MM.1S (cell line): ENCODE measurements around the gene BCOR.

Experiments used
- EZH2 ChIP-seq: fragments of 300-600 bp; sonication (generic); optimal IDR thresholded peaks from 2 replicates; pipeline ENCODE3; 2017; ENCODE audit warnings: low read depth, mild to moderate bottlenecking, antibody characterized with exemption, low read length, mixed read lengths
- EZH2phosphoT487 ChIP-seq: fragments of 300-600 bp; sonication (generic); IDR thresholded peaks from 2 replicates; pipeline ENCODE4 v1.6.1; 2018; ENCODE audit warnings: antibody characterized with exemption, low read length
- TF ChIP-seq, protein P1 (sequence below): fragments of 300-600 bp; sonication (generic); IDR thresholded peaks from 2 replicates; pipeline ENCODE4 v1.5.1; 2016; ENCODE audit warnings: antibody characterized with exemption, low read length, mixed read lengths

DNA sequence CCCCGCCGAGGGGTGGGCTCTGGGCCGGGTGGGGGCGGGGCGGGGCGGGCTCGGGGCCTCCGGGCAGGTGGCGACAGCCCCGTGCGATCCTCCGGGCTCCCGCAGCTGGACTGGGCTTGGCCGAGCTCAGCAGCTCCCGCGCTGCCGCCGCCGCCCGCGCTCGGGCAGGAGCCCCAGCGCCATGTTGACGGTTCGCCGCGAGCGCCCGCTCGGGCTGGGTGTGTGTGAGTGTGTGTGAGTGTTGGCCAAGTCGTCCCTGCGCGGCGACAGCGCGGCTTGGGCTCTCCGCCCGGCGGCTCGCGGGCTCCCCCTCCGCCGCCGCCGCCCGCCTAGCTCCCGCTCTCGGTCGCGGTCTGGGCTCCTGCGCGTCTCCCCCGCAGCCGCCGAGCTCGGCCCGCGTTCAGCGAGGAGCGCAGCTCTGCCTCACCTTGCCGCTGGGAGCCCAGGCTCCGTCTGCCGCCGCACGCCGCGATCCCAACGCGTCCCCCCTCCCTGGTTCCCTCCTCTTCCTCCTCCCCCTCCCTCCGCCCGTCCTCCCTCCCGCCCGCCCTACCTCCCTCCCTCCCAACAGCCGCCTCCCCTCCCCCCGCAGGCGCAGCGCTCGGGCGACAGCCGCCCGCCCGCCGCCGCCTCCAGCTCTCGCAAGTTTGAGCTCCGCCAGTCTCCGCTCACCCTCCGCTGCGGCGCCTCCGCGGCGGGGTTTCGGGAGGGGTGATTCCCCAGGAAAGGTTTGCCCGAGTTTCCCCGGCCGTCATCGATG, at the start of gene BCOR:
- TF ChIP-seq, protein P1, sequence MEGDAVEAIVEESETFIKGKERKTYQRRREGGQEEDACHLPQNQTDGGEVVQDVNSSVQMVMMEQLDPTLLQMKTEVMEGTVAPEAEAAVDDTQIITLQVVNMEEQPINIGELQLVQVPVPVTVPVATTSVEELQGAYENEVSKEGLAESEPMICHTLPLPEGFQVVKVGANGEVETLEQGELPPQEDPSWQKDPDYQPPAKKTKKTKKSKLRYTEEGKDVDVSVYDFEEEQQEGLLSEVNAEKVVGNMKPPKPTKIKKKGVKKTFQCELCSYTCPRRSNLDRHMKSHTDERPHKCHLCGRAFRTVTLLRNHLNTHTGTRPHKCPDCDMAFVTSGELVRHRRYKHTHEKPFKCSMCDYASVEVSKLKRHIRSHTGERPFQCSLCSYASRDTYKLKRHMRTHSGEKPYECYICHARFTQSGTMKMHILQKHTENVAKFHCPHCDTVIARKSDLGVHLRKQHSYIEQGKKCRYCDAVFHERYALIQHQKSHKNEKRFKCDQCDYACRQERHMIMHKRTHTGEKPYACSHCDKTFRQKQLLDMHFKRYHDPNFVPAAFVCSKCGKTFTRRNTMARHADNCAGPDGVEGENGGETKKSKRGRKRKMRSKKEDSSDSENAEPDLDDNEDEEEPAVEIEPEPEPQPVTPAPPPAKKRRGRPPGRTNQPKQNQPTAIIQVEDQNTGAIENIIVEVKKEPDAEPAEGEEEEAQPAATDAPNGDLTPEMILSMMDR = no peak
- TF ChIP-seq EZH2phosphoT487 = no peak
- no peak for TF ChIP-seq EZH2
